ENCODE measurements around the gene SPEF1. TPM values are rescaled to one million over a fixed set of nuclear protein-coding genes. Genes with fewer than 3 reads are reported as not detected.
A peak's percentile ranks its signal among the peaks of the same experiment; 100 is the strongest.

Gene SPEF1
- total and polyA plus RNA-seq, 2 of the 13 experiments (the other 11 are each of a cell fraction or from before 2014, with no cell fraction given) = 0.11 to 0.27 TPM

DNA sequence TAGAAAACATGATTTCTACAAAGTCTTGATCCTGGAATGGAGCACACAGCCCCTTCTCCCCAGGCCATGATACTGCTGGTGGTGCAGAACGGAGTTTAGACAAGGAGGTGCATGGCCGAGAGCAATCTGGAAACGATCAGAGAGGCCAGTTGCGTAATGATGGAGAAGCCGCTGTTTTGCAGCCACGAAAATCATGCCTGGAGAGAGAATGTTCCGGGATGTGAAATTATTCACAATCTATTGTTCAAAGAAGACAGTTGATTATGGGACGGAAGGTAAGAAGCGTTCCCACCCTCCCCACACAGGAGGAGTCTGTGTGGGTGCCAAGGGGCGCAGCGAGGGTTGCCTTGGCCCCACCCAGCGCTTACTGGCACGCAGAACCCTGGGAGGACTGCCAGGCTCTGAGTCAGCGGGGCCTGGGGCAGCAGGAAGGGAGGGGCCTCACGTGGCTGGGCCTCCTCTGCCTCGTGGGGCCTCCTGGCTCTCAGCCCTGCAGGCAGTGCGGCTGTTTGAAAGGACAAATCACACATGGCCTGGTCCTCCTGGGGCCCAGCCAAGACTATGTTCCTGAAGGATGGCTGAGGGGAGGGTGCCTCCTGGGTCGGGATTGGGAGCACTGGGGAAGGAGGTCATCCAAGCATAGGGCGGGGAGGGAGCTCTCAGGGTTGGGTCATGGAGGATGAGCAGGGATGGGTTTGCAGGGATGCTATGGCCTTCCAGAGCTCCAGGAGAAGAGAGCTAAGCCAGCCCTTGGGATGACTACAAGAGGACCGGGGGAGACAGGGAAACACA, 30.4 kb upstream of the SPEF1 start (continued):
- TF ChIP-seq, protein P1, sequence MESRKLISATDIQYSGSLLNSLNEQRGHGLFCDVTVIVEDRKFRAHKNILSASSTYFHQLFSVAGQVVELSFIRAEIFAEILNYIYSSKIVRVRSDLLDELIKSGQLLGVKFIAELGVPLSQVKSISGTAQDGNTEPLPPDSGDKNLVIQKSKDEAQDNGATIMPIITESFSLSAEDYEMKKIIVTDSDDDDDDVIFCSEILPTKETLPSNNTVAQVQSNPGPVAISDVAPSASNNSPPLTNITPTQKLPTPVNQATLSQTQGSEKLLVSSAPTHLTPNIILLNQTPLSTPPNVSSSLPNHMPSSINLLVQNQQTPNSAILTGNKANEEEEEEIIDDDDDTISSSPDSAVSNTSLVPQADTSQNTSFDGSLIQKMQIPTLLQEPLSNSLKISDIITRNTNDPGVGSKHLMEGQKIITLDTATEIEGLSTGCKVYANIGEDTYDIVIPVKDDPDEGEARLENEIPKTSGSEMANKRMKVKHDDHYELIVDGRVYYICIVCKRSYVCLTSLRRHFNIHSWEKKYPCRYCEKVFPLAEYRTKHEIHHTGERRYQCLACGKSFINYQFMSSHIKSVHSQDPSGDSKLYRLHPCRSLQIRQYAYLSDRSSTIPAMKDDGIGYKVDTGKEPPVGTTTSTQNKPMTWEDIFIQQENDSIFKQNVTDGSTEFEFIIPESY (CRISPR knock-in tag; IDR thresholded peaks at IDR 0.05) = peak; percentile 82
- TF ChIP-seq, protein P2, sequence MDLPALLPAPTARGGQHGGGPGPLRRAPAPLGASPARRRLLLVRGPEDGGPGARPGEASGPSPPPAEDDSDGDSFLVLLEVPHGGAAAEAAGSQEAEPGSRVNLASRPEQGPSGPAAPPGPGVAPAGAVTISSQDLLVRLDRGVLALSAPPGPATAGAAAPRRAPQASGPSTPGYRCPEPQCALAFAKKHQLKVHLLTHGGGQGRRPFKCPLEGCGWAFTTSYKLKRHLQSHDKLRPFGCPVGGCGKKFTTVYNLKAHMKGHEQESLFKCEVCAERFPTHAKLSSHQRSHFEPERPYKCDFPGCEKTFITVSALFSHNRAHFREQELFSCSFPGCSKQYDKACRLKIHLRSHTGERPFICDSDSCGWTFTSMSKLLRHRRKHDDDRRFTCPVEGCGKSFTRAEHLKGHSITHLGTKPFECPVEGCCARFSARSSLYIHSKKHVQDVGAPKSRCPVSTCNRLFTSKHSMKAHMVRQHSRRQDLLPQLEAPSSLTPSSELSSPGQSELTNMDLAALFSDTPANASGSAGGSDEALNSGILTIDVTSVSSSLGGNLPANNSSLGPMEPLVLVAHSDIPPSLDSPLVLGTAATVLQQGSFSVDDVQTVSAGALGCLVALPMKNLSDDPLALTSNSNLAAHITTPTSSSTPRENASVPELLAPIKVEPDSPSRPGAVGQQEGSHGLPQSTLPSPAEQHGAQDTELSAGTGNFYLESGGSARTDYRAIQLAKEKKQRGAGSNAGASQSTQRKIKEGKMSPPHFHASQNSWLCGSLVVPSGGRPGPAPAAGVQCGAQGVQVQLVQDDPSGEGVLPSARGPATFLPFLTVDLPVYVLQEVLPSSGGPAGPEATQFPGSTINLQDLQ (CRISPR knock-in tag; IDR thresholded peaks at IDR 0.05) = peak; percentile 93
- TF ChIP-seq MIER3 (CRISPR knock-in tag; IDR thresholded peaks at IDR 0.05; ENCODE audit: borderline replicate concordance) (peak; percentile 96), ZNF552 (CRISPR knock-in tag; IDR thresholded peaks at IDR 0.05; ENCODE audit: borderline replicate concordance) (peak; percentile 99), CBX1 (IDR thresholded peaks at IDR 0.05; ENCODE audit: low read depth) (no peak), LCORL (IDR thresholded peaks at IDR 0.05) (no peak), LCORL (CRISPR knock-in tag; IDR thresholded peaks at IDR 0.05) (peak; percentile 93), LBX2 (CRISPR knock-in tag; IDR thresholded peaks at IDR 0.05; ENCODE audit: borderline replicate concordance) (peak; percentile 88; the same call in 1 of the 2 replicates), TEAD2 (CRISPR knock-in tag; IDR thresholded peaks at IDR 0.05) (peak; percentile 93; the same call in 1 of the 2 replicates), CAMTA2 (CRISPR knock-in tag; IDR thresholded peaks at IDR 0.05; ENCODE audit: borderline replicate concordance) (no peak), ZNF746 (CRISPR knock-in tag; IDR thresholded peaks at IDR 0.05) (peak; percentile 90), FOXK1 (CRISPR knock-in tag; IDR thresholded peaks at IDR 0.05; ENCODE audit: borderline replicate concordance, low read depth) (peak; percentile 81; the same call in 1 of the 2 replicates), DPF2 (CRISPR knock-in tag; IDR thresholded peaks at IDR 0.05; ENCODE audit: borderline replicate concordance, low read depth) (peak; percentile 69), IRF2 (CRISPR knock-in tag; IDR thresholded peaks at IDR 0.05) (peak; percentile 88), ZBTB42 (CRISPR knock-in tag; IDR thresholded peaks at IDR 0.05) (peak; percentile 97), ZNF468 (CRISPR knock-in tag; IDR thresholded peaks at IDR 0.05) (no peak), ZNF350 (CRISPR knock-in tag; IDR thresholded peaks at IDR 0.05; ENCODE audit: borderline replicate concordance, low read depth) (peak; percentile 91), ZNF883 (CRISPR knock-in tag; IDR thresholded peaks at IDR 0.05; ENCODE audit: not compliant biosample characterization) (peak; percentile 94), ZNF724P (CRISPR knock-in tag; IDR thresholded peaks at IDR 0.05; ENCODE audit: borderline replicate concordance) (peak; percentile 97)
- TF ChIP-seq, protein P3, sequence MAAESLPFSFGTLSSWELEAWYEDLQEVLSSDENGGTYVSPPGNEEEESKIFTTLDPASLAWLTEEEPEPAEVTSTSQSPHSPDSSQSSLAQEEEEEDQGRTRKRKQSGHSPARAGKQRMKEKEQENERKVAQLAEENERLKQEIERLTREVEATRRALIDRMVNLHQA (CRISPR knock-in tag; IDR thresholded peaks at IDR 0.05) = no peak
- TF ChIP-seq, protein P4, sequence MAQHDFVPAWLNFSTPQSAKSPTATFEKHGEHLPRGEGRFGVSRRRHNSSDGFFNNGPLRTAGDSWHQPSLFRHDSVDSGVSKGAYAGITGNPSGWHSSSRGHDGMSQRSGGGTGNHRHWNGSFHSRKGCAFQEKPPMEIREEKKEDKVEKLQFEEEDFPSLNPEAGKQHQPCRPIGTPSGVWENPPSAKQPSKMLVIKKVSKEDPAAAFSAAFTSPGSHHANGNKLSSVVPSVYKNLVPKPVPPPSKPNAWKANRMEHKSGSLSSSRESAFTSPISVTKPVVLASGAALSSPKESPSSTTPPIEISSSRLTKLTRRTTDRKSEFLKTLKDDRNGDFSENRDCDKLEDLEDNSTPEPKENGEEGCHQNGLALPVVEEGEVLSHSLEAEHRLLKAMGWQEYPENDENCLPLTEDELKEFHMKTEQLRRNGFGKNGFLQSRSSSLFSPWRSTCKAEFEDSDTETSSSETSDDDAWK (CRISPR knock-in tag; IDR thresholded peaks at IDR 0.05) = no peak
- TF ChIP-seq, protein P5, sequence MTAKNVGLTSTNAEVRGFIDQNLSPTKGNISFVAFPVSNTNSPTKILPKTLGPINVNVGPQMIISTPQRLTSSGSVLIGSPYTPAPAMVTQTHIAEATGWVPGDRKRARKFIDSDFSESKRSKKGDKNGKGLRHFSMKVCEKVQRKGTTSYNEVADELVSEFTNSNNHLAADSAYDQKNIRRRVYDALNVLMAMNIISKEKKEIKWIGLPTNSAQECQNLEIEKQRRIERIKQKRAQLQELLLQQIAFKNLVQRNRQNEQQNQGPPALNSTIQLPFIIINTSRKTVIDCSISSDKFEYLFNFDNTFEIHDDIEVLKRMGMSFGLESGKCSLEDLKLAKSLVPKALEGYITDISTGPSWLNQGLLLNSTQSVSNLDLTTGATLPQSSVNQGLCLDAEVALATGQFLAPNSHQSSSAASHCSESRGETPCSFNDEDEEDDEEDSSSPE (CRISPR knock-in tag; IDR thresholded peaks at IDR 0.05) = peak; percentile 92
